ENCODE data around the gene CYP3A7.
"Not testable (repeated sequence)": the region's sequence is repeated elsewhere in the genome, so short reads cannot be mapped to it uniquely, and the experiment has no call there.

CYP3A7 gene

DNA sequence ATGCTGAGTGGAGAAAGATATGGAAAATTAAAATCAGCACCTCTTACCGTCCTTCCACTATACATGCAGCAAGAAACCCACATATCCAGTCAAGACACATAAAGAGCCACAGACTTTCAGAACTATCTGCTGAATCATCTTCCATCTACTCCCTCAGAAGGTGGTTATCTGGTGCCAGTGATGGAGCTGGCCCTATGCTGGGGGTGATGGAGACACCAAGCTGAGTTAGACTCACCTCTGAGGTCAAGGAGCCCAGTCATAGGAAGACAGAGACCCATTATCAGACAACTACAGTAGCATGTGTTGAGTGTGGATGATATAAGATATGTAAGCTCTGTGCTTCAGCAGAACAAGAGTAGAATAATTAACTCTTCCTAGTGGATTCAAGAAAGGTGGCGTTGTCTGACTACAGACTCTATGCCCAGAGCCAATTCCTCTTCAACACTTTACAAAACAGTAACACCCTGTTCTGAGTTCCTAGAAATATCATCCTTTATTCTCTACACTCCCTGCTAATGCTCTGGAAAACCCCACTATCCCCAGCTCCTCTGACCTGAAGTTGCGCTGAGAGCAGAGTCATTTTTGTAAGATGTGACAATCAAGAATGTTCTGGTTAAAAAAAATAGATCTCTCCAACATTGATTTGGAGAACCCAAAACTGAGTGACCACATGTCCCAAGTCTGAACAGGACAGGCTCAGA is 69.5 kb downstream of the CYP3A7 start:
- no peaks in the 10 kb centered on the region for H3K9me3 ChIP-seq (ENCODE audit: low read length)
- H3K79me2 ChIP-seq (ENCODE audit: insufficient read depth, low read length): no peaks in the 10 kb centered on the region
- H3K9me2 ChIP-seq (ENCODE audit: low read depth, low read length): no peaks in the 10 kb centered on the region
- no peaks in the 10 kb centered on the region for H3K4me1 ChIP-seq (ENCODE audit: insufficient read depth, low read length, severe bottlenecking)
- no peaks in the 10 kb centered on the region for H3F3A ChIP-seq (ENCODE audit: insufficient read depth, low read length)
- H3K27ac ChIP-seq (ENCODE audit: low read depth, low read length, poor library complexity, severe bottlenecking): no peak overlapping the region
- H3K4me3 ChIP-seq (ENCODE audit: low read depth, low read length, poor library complexity, severe bottlenecking): no peak overlapping the region
- TF ChIP-seq, protein P1, sequence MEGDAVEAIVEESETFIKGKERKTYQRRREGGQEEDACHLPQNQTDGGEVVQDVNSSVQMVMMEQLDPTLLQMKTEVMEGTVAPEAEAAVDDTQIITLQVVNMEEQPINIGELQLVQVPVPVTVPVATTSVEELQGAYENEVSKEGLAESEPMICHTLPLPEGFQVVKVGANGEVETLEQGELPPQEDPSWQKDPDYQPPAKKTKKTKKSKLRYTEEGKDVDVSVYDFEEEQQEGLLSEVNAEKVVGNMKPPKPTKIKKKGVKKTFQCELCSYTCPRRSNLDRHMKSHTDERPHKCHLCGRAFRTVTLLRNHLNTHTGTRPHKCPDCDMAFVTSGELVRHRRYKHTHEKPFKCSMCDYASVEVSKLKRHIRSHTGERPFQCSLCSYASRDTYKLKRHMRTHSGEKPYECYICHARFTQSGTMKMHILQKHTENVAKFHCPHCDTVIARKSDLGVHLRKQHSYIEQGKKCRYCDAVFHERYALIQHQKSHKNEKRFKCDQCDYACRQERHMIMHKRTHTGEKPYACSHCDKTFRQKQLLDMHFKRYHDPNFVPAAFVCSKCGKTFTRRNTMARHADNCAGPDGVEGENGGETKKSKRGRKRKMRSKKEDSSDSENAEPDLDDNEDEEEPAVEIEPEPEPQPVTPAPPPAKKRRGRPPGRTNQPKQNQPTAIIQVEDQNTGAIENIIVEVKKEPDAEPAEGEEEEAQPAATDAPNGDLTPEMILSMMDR (IDR thresholded peaks at IDR 0.05; ENCODE audit: low read length): no peak
- TF ChIP-seq EZH2 (IDR thresholded peaks at IDR 0.05; ENCODE audit: borderline replicate concordance, low read length): no peak
- H4K20me1 ChIP-seq (ENCODE audit: insufficient read depth, low read length): no peaks in the 10 kb centered on the region
- no peak overlapping the region for H3K9ac ChIP-seq (ENCODE audit: low read length)
- H3K27me3 ChIP-seq (ENCODE audit: insufficient read depth, low read length): no peaks in the 10 kb centered on the region
- H3K4me2 ChIP-seq (ENCODE audit: low read length): no peak overlapping the region
- H3K36me3 ChIP-seq (ENCODE audit: insufficient read depth, low read length): no peaks in the 10 kb centered on the region
- no peak overlapping the region for H2AFZ ChIP-seq (ENCODE audit: low read length)

DNA sequence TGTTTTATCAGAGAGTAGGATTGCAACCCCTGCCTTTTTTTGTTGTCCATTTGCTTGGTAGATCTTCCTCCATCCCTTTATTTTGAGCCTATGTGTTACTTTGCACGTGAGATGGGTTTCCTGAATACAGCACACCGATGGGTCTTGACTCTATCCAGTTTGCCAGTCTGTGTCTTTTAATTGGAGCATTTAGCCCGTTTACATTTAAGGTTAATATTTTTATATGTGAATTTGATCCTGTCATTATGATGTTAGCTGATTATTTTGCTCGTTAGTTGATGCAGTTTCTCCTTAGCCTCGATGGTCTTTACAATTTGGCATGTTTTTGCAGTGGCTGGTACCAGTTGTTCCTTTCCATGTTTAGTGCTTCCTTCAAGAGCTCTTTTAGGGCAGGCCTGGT is 77.1 kb downstream of the CYP3A7 start:
- H4K20me1 ChIP-seq (ENCODE audit: insufficient read depth, low read length); H3K9me2 ChIP-seq (ENCODE audit: low read depth, low read length); H3F3A ChIP-seq (ENCODE audit: insufficient read depth, low read length); H3K4me2 ChIP-seq (ENCODE audit: low read length); H3K27me3 ChIP-seq (ENCODE audit: insufficient read depth, low read length); H3K27ac ChIP-seq (ENCODE audit: low read depth, low read length, poor library complexity, severe bottlenecking); H2AFZ ChIP-seq (ENCODE audit: low read length); H3K9ac ChIP-seq (ENCODE audit: low read length); H3K79me2 ChIP-seq (ENCODE audit: insufficient read depth, low read length); H3K4me1 ChIP-seq (ENCODE audit: insufficient read depth, low read length, severe bottlenecking); H3K9me3 ChIP-seq (ENCODE audit: low read length); H3K36me3 ChIP-seq (ENCODE audit: insufficient read depth, low read length); H3K4me3 ChIP-seq (ENCODE audit: low read depth, low read length, poor library complexity, severe bottlenecking): not testable (repeated sequence)
